Ishikawa (cell line): ENCODE results near the gene PYDC1.

Source experiments
- EGR1 ChIP-seq: IDR thresholded peaks from 2 replicates; pipeline ENCODE4 v1.6.1; 2012
- EP300 ChIP-seq: IDR thresholded peaks from 2 replicates; pipeline ENCODE4 v1.6.1; 2012; ENCODE audit warnings: borderline replicate concordance
- FOXM1 ChIP-seq: IDR thresholded peaks from 2 replicates; pipeline ENCODE4 v1.6.1; 2012; ENCODE audit warnings: low read depth, borderline replicate concordance
- MAX ChIP-seq: IDR thresholded peaks from 2 replicates; pipeline ENCODE4 v1.6.1; 2012
- NFIC ChIP-seq: IDR thresholded peaks from 2 replicates; pipeline ENCODE4 v1.6.1; 2012
- RAD21 ChIP-seq: IDR thresholded peaks from 2 replicates; pipeline ENCODE4 v1.6.1; 2012; ENCODE audit warnings: low read depth
- REST ChIP-seq: IDR thresholded peaks from 2 replicates; pipeline ENCODE4 v1.6.1; 2012; ENCODE audit warnings: low read depth, mild to moderate bottlenecking
- TAF1 ChIP-seq: IDR thresholded peaks from 2 replicates; pipeline ENCODE4 v1.6.1; 2012; ENCODE audit warnings: low read depth, mild to moderate bottlenecking
- TCF12 ChIP-seq: IDR thresholded peaks from 2 replicates; pipeline ENCODE4 v1.6.1; 2012; ENCODE audit warnings: low read depth
- YY1 ChIP-seq: IDR thresholded peaks from 2 replicates; pipeline ENCODE4 v1.6.1; 2012; ENCODE audit warnings: low read depth
- ZBTB7A ChIP-seq: IDR thresholded peaks from 2 replicates; pipeline ENCODE4 v1.6.1; 2012; ENCODE audit warnings: low read depth

- TF ChIP-seq TCF12 (no peak), TAF1 (no peak), MAX (no peak), RAD21 (no peak), YY1 (no peak), ZBTB7A (no peak), EP300 (no peak), NFIC (no peak), FOXM1 (no peak), REST (no peak), EGR1 (no peak)
Observed at GRCh38 chr16:31246296-31246695, 29.4 kb upstream of the PYDC1 start.
